ENCODE data around the gene ELANE. TPM values are rescaled to one million over a fixed set of nuclear protein-coding genes. Genes with fewer than 3 reads are reported as not detected.

The ELANE gene
- total RNA-seq, 1 donor from 2014 or later = not detected

GRCh38 chr19:807627-808422 is 44.3 kb upstream of the ELANE start:
- no peaks in the 10 kb centered on the region for H3K9me3 Mint-ChIP-seq (ENCODE audit: low read depth)
- H3K4me3 Mint-ChIP-seq (ENCODE audit: low read depth) = no peak overlapping the region
- no peak for TF ChIP-seq CTCF (IDR thresholded peaks at IDR 0.05; ENCODE audit: unreplicated experiment)
- H3K27ac Mint-ChIP-seq = peak overlapping the region; percentile 22
- peaks cover 34% of the 10 kb centered on the region for H3K36me3 Mint-ChIP-seq (ENCODE audit: insufficient read depth)
- H3K4me1 Mint-ChIP-seq (ENCODE audit: low read depth) = peaks cover 3% of the 10 kb centered on the region
- no peaks in the 10 kb centered on the region for H3K27me3 Mint-ChIP-seq
- DNase-seq (ENCODE audit: low spot score, unreplicated experiment) = no peak

GRCh38 chr19:808423-808775 is 43.7 kb upstream of the ELANE start:
- TF ChIP-seq CTCF (IDR thresholded peaks at IDR 0.05; ENCODE audit: unreplicated experiment) = no peak
- Mint-ChIP-seq H3K4me3 (ENCODE audit: low read depth) (no peak overlapping the region), H3K27ac (no peak overlapping the region), H3K4me1 (ENCODE audit: low read depth) (peaks cover 2% of the 10 kb centered on the region), H3K36me3 (ENCODE audit: insufficient read depth) (peaks cover 34% of the 10 kb centered on the region), H3K27me3 (no peaks in the 10 kb centered on the region), H3K9me3 (ENCODE audit: low read depth) (no peaks in the 10 kb centered on the region)
- no peak for DNase-seq (ENCODE audit: low spot score, unreplicated experiment)

- peaks cover 2% of the 10 kb centered on the region for H3K4me1 Mint-ChIP-seq (ENCODE audit: low read depth)
- H3K9me3 Mint-ChIP-seq (ENCODE audit: low read depth) = no peaks in the 10 kb centered on the region
- H3K27ac Mint-ChIP-seq = peak overlapping the region; percentile 90
- DNase-seq (ENCODE audit: low spot score, unreplicated experiment) = no peak
- no peak for TF ChIP-seq CTCF (IDR thresholded peaks at IDR 0.05; ENCODE audit: unreplicated experiment)
- no peak overlapping the region for H3K4me3 Mint-ChIP-seq (ENCODE audit: low read depth)
- no peaks in the 10 kb centered on the region for H3K27me3 Mint-ChIP-seq
- peaks cover 37% of the 10 kb centered on the region for H3K36me3 Mint-ChIP-seq (ENCODE audit: insufficient read depth)
Observed at GRCh38 chr19:810077-810855, 41.8 kb upstream of the ELANE start.

- peak overlapping the region; percentile 90 for H3K27ac Mint-ChIP-seq
- TF ChIP-seq CTCF (IDR thresholded peaks at IDR 0.05; ENCODE audit: unreplicated experiment) = no peak
- H3K9me3 Mint-ChIP-seq (ENCODE audit: low read depth) = no peaks in the 10 kb centered on the region
- H3K4me3 Mint-ChIP-seq (ENCODE audit: low read depth) = no peak overlapping the region
- no peaks in the 10 kb centered on the region for H3K27me3 Mint-ChIP-seq
- H3K4me1 Mint-ChIP-seq (ENCODE audit: low read depth) = peaks cover 2% of the 10 kb centered on the region
- peaks cover 40% of the 10 kb centered on the region for H3K36me3 Mint-ChIP-seq (ENCODE audit: insufficient read depth)
- no peak for DNase-seq (ENCODE audit: low spot score, unreplicated experiment)
Observed at GRCh38 chr19:810883-811489, 41.1 kb upstream of the ELANE start.

GRCh38 chr19:811506-812048 is 40.5 kb upstream of the ELANE start:
- no peak for TF ChIP-seq CTCF (IDR thresholded peaks at IDR 0.05; ENCODE audit: unreplicated experiment)
- Mint-ChIP-seq H3K36me3 (ENCODE audit: insufficient read depth) (peaks cover 43% of the 10 kb centered on the region), H3K27ac (peak overlapping the region; percentile 76), H3K27me3 (no peaks in the 10 kb centered on the region), H3K4me1 (ENCODE audit: low read depth) (peaks cover 2% of the 10 kb centered on the region), H3K9me3 (ENCODE audit: low read depth) (peaks cover 3% of the 10 kb centered on the region), H3K4me3 (ENCODE audit: low read depth) (no peak overlapping the region)
- DNase-seq (ENCODE audit: low spot score, unreplicated experiment) = no peak

Measured in progenitor cell of endocrine pancreas (in vitro differentiated cells).